ENCODE data around the gene UBA52. TPM values are rescaled to one million over a fixed set of nuclear protein-coding genes. Genes with fewer than 3 reads are reported as not detected.

UBA52 gene
- total and polyA plus RNA-seq, 2 of the 13 experiments (the other 11 are each of a cell fraction or from before 2014, with no cell fraction given): 959 to 1,782 TPM

- TF ChIP-seq ZNF784 (CRISPR knock-in tag; IDR thresholded peaks at IDR 0.05; ENCODE audit: borderline replicate concordance) (no peak), SOX5 (CRISPR knock-in tag; IDR thresholded peaks at IDR 0.05; ENCODE audit: borderline replicate concordance) (no peak), TERF1 (CRISPR knock-in tag; IDR thresholded peaks at IDR 0.05) (no peak), KDM1A (CRISPR knock-in tag; IDR thresholded peaks at IDR 0.05) (no peak), ZNF503 (CRISPR knock-in tag; IDR thresholded peaks at IDR 0.05) (no peak), ZNF543 (CRISPR knock-in tag; IDR thresholded peaks at IDR 0.05) (peak; percentile 92; the same call in 1 of the 2 replicates), ZNF780A (CRISPR knock-in tag; IDR thresholded peaks at IDR 0.05) (peak; percentile 99), HOXA3 (CRISPR knock-in tag; IDR thresholded peaks at IDR 0.05) (no peak), DMAP1 (CRISPR knock-in tag; IDR thresholded peaks at IDR 0.05) (peak; percentile 41; the same call in 1 of the 2 replicates), ZNF550 (CRISPR knock-in tag; IDR thresholded peaks at IDR 0.05; ENCODE audit: borderline replicate concordance) (0 out of 2 replicates have a peak, but pooled peaks have one; percentile 37), ZNF280B (CRISPR knock-in tag; IDR thresholded peaks at IDR 0.05; ENCODE audit: borderline replicate concordance) (peak; percentile 89), ZNF546 (CRISPR knock-in tag; conservative IDR thresholded peaks at IDR 0.05) (no peak), DR1 (CRISPR knock-in tag; IDR thresholded peaks at IDR 0.05) (no peak)
- TF ChIP-seq, protein P1, sequence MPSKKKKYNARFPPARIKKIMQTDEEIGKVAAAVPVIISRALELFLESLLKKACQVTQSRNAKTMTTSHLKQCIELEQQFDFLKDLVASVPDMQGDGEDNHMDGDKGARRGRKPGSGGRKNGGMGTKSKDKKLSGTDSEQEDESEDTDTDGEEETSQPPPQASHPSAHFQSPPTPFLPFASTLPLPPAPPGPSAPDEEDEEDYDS (CRISPR knock-in tag; IDR thresholded peaks at IDR 0.05): peak; percentile 33; the same call in 1 of the 2 replicates
- TF ChIP-seq, protein P2, sequence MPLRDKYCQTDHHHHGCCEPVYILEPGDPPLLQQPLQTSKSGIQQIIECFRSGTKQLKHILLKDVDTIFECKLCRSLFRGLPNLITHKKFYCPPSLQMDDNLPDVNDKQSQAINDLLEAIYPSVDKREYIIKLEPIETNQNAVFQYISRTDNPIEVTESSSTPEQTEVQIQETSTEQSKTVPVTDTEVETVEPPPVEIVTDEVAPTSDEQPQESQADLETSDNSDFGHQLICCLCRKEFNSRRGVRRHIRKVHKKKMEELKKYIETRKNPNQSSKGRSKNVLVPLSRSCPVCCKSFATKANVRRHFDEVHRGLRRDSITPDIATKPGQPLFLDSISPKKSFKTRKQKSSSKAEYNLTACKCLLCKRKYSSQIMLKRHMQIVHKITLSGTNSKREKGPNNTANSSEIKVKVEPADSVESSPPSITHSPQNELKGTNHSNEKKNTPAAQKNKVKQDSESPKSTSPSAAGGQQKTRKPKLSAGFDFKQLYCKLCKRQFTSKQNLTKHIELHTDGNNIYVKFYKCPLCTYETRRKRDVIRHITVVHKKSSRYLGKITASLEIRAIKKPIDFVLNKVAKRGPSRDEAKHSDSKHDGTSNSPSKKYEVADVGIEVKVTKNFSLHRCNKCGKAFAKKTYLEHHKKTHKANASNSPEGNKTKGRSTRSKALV (CRISPR knock-in tag; IDR thresholded peaks at IDR 0.05): no peak
- TF ChIP-seq, protein P3, sequence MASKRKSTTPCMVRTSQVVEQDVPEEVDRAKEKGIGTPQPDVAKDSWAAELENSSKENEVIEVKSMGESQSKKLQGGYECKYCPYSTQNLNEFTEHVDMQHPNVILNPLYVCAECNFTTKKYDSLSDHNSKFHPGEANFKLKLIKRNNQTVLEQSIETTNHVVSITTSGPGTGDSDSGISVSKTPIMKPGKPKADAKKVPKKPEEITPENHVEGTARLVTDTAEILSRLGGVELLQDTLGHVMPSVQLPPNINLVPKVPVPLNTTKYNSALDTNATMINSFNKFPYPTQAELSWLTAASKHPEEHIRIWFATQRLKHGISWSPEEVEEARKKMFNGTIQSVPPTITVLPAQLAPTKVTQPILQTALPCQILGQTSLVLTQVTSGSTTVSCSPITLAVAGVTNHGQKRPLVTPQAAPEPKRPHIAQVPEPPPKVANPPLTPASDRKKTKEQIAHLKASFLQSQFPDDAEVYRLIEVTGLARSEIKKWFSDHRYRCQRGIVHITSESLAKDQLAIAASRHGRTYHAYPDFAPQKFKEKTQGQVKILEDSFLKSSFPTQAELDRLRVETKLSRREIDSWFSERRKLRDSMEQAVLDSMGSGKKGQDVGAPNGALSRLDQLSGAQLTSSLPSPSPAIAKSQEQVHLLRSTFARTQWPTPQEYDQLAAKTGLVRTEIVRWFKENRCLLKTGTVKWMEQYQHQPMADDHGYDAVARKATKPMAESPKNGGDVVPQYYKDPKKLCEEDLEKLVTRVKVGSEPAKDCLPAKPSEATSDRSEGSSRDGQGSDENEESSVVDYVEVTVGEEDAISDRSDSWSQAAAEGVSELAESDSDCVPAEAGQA (IDR thresholded peaks at IDR 0.05; ENCODE audit: low read depth): no peak
- TF ChIP-seq, protein P3 (CRISPR knock-in tag; IDR thresholded peaks at IDR 0.05; ENCODE audit: borderline replicate concordance): no peak
These were observed 38.5 kb downstream of the UBA52 start (continued) for GRCh38 chr19:18610245-18610555.
